ENCODE results near the gene CD44. TPM values are rescaled to one million over a fixed set of nuclear protein-coding genes. Genes with fewer than 3 reads are reported as not detected.

The CD44 gene
- total and polyA plus RNA-seq, 10 of the 15 experiments (the other 5 are each of a cell fraction or from before 2014, with no cell fraction given): 57.1 to 293 (median 120) TPM

- TF ChIP-seq STAT3 (IDR thresholded peaks at IDR 0.05; ENCODE audit: low read depth, low read length) (no peak), ATF2 (IDR thresholded peaks at IDR 0.05; ENCODE audit: low read length) (0 out of 2 replicates have a peak, but pooled peaks have one; percentile 18), STAT1 (conservative IDR thresholded peaks at IDR 0.05) (no peak), PBX3 (IDR thresholded peaks at IDR 0.05; ENCODE audit: insufficient replicate concordance, low read depth, low read length) (no peak), PAX5 (IDR thresholded peaks at IDR 0.05; ENCODE audit: borderline replicate concordance, low read depth, low read length) (no peak), SMAD5 (IDR thresholded peaks at IDR 0.05; ENCODE audit: low read depth) (no peak), RAD21 (IDR thresholded peaks at IDR 0.05; ENCODE audit: insufficient read depth, low read depth, low read length) (peak; percentile 44), ATF7 (IDR thresholded peaks at IDR 0.05; ENCODE audit: low read depth) (no peak), RELB (IDR thresholded peaks at IDR 0.05; ENCODE audit: low read depth) (peak; percentile 39), SMC3 (IDR thresholded peaks at IDR 0.05; ENCODE audit: borderline replicate concordance, low read length) (peak; percentile 28; the same call in 1 of the 2 replicates), EED (IDR thresholded peaks at IDR 0.05; ENCODE audit: low read depth) (0 out of 2 replicates have a peak, but pooled peaks have one; percentile 41), IKZF2 (IDR thresholded peaks at IDR 0.05) (peak; percentile 32 to 56; a peak in 2 of 4 replicates), IKZF1 (conservative IDR thresholded peaks at IDR 0.05) (0 out of 2 replicates have a peak, but pooled peaks have one; percentile 44), CHD4 (IDR thresholded peaks at IDR 0.05) (no peak), MXI1 (IDR thresholded peaks at IDR 0.05; ENCODE audit: low read depth, low read length) (no peak), HDAC2 (IDR thresholded peaks at IDR 0.05) (no peak), NR2C1 (IDR thresholded peaks at IDR 0.05) (no peak), TAF1 (IDR thresholded peaks at IDR 0.05; ENCODE audit: borderline replicate concordance, low read depth, low read length) (no peak), FOXM1 (IDR thresholded peaks at IDR 0.05; ENCODE audit: low read depth, low read length) (no peak)
These were observed 3.6 kb downstream of the CD44 start (continued) for GRCh38 chr11:35142481-35143075.

Data from GM12878 (cell line).